Activated T-helper 1 cell treated with Interleukin-2 at 50 U/mL for 16 hours (primary cell): ENCODE measurements around the gene TRIM62.
"Not testable (repeated sequence)": the region's sequence is repeated elsewhere in the genome, so short reads cannot be mapped to it uniquely, and the experiment has no call there.

Experiments
- DNase-seq: peaks from one replicate; pipeline ENCODE4 v3.0.0-alpha.2; 2020; ENCODE audit warnings: low read depth

Gene TRIM62

GRCh38 chr1:33158366-33158765 is 23.5 kb downstream of the TRIM62 start:
- no peak for DNase-seq

- DNase-seq = no peak
These were observed 24.7 kb downstream of the TRIM62 start for GRCh38 chr1:33157131-33157530.

GRCh38 chr1:33155877-33156538 is 25.8 kb downstream of the TRIM62 start:
- DNase-seq = no peak

- DNase-seq = no peak
These were observed 28.2 kb downstream of the TRIM62 start for GRCh38 chr1:33153650-33154049.

- DNase-seq = no peak
These were observed 29.0 kb downstream of the TRIM62 start for GRCh38 chr1:33152685-33153432.

- DNase-seq = no peak
These were observed 30.7 kb downstream of the TRIM62 start for GRCh38 chr1:33151116-33151515.

GRCh38 chr1:33150522-33150921 is 31.3 kb downstream of the TRIM62 start:
- no peak for DNase-seq

- no peak for DNase-seq
These were observed 32.2 kb downstream of the TRIM62 start for GRCh38 chr1:33149453-33150190.

- DNase-seq = no peak
These were observed 33.2 kb downstream of the TRIM62 start for GRCh38 chr1:33148615-33149014.

GRCh38 chr1:33147997-33148314 is 33.9 kb downstream of the TRIM62 start:
- DNase-seq = no peak

- DNase-seq = no peak
These were observed 34.4 kb downstream of the TRIM62 start for GRCh38 chr1:33147275-33147996.

GRCh38 chr1:33146003-33146402 is 35.8 kb downstream of the TRIM62 start:
- DNase-seq = no peak

GRCh38 chr1:33143698-33144097 is 38.1 kb downstream of the TRIM62 start:
- no peak for DNase-seq

- DNase-seq = no peak
These were observed 38.7 kb downstream of the TRIM62 start for GRCh38 chr1:33143176-33143575.

GRCh38 chr1:33142483-33143064 is 39.3 kb downstream of the TRIM62 start:
- no peak for DNase-seq

GRCh38 chr1:33141781-33142180 is 40.1 kb downstream of the TRIM62 start:
- no peak for DNase-seq

- no peak for DNase-seq
These were observed 40.6 kb downstream of the TRIM62 start for GRCh38 chr1:33141216-33141615.

GRCh38 chr1:33140153-33141149 is 41.4 kb downstream of the TRIM62 start:
- no peak for DNase-seq

GRCh38 chr1:33137800-33138199 is 44.0 kb downstream of the TRIM62 start:
- DNase-seq = no peak

GRCh38 chr1:33136041-33136440 is 45.8 kb downstream of the TRIM62 start:
- not testable (repeated sequence) for DNase-seq
